RWPE1 (cell line): ENCODE measurements around the gene HCFC1.
A peak's percentile ranks its signal among the peaks of the same experiment; 100 is the strongest.

Experiments used
- CTCF ChIA-PET: fragments of 350-600 bp; sonication (Branson Sonifier 250); formaldehyde crosslinking; extraction: SDS; loops from one replicate; lab custom pipeline; 2021; lab: Yijun Ruan, JAX
- POLR2A ChIA-PET: fragments of 400-600 bp; formaldehyde crosslinking; extraction: SDS; loops from one replicate; lab custom pipeline; 2020; ENCODE audit warnings: antibody characterized with exemption; ENCODE audit not compliant: low non-redundant PET; lab: Yijun Ruan, JAX
- DNase-seq: peaks from one replicate; pipeline ENCODE4 v3.0.0; 2012; ENCODE audit warnings: low spot score
- H3K27ac ChIP-seq: fragments of 450-650 bp; 2 replicates; pipeline ENCODE4 v1.5.1; 2017
- TF ChIP-seq, protein P1 (sequence below): fragments of 450-650 bp; conservative IDR thresholded peaks from 2 replicates; pipeline ENCODE4 v1.5.1; 2017; ENCODE audit warnings: low read depth, mild to moderate bottlenecking

HCFC1 gene

DNA sequence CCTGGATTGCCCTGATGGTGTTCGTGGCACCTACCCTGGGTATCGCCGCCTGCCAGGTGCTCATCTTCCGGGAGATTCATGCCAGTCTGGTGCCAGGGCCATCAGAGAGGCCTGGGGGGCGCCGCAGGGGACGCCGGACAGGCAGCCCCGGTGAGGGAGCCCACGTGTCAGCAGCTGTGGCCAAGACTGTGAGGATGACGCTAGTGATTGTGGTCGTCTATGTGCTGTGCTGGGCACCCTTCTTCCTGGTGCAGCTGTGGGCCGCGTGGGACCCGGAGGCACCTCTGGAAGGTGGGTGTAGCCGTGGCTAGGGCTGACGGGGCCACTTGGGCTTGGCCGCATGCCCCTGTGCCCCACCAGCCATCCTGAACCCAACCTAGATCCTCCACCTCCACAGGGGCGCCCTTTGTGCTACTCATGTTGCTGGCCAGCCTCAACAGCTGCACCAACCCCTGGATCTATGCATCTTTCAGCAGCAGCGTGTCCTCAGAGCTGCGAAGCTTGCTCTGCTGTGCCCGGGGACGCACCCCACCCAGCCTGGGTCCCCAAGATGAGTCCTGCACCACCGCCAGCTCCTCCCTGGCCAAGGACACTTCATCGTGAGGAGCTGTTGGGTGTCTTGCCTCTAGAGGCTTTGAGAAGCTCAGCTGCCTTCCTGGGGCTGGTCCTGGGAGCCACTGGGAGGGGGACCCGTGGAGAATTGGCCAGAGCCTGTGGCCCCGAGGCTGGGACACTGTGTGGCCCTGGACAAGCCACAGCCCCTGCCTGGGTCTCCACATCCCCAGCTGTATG, 65.3 kb downstream of the HCFC1 start:
- POLR2A ChIA-PET: no interaction called here
- CTCF ChIA-PET: interaction anchor here (0.8 kb wide), 1 partner anchor 41 kb away, joined by 3 read pairs; no protein-coding TSS in a partner anchor

DNA sequence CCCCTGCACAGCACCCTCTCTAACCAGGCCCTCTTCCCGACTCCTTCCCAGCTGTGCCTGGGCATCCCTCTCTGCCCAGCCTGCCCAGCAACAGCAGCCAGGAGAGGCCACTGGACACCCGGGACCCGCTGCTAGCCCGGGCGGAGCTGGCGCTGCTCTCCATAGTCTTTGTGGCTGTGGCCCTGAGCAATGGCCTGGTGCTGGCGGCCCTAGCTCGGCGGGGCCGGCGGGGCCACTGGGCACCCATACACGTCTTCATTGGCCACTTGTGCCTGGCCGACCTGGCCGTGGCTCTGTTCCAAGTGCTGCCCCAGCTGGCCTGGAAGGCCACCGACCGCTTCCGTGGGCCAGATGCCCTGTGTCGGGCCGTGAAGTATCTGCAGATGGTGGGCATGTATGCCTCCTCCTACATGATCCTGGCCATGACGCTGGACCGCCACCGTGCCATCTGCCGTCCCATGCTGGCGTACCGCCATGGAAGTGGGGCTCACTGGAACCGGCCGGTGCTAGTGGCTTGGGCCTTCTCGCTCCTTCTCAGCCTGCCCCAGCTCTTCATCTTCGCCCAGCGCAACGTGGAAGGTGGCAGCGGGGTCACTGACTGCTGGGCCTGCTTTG, 66.0 kb downstream of the HCFC1 start:
- POLR2A ChIA-PET: no interaction called here
- H3K27ac ChIP-seq: no peak overlapping the region
- DNase-seq: no peak
- CTCF ChIA-PET: no interaction called here
- TF ChIP-seq, protein P1, sequence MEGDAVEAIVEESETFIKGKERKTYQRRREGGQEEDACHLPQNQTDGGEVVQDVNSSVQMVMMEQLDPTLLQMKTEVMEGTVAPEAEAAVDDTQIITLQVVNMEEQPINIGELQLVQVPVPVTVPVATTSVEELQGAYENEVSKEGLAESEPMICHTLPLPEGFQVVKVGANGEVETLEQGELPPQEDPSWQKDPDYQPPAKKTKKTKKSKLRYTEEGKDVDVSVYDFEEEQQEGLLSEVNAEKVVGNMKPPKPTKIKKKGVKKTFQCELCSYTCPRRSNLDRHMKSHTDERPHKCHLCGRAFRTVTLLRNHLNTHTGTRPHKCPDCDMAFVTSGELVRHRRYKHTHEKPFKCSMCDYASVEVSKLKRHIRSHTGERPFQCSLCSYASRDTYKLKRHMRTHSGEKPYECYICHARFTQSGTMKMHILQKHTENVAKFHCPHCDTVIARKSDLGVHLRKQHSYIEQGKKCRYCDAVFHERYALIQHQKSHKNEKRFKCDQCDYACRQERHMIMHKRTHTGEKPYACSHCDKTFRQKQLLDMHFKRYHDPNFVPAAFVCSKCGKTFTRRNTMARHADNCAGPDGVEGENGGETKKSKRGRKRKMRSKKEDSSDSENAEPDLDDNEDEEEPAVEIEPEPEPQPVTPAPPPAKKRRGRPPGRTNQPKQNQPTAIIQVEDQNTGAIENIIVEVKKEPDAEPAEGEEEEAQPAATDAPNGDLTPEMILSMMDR: no peak

More for the DNA sequence above, 65.3 kb downstream of the HCFC1 start:
- TF ChIP-seq, protein P1: no peak
- DNase-seq: no peak
- H3K27ac ChIP-seq: no peak overlapping the region

DNA sequence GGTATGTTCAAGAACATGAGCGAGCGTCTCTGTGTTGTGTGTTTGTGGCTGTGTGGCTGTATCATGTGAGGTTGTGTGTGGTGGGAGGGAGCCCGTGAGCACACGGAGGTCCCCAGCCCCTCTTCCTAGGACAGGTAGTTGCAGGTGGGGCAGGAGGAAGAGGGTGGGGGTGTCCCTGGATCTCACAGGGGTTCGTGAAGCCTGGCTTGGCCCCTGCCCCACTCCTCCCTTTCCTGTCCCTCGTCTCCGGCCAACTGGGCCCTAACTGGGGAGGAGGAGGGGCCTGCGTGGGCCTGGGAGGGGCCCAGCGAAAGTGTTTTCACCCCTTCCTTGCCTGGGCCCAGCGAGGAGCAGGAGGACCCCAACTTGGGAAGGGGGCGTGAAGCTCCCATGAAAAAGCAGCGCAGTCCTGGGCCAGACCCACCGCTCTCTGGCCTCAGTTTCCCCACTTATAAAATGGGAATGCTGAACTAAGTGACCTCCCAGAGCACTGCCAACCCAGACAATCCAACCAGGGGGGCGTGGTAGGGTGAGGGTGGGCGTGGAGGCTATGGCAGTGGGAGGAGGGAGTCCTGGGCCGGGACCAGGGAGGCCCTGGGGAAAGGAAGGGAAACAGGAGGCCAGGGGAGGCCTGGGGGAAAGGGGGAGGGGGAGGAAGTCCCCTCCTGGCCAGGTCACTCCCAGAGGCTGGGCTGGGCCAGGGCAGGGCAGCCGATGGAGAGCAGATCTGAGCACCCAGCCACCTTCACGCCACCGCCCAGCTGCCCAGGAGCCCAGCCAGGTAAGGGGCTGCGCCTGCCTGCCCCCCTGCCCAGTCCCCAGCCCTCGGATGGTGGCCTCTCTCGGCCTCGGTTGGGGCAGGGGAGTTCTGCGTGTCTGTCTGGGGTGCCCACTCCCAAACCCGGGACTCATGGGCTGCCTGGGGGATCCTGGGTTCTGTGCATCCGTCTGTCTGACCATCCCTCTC, 67.3 kb downstream of the HCFC1 start, which contains the start of gene AVPR2:
AVPR2 (plus strand) TSS at position 683 of the 967 bp plus-strand sequence. CDS start 473 bp downstream, outside the sequence.
- CTCF ChIA-PET: no interaction called here
- POLR2A ChIA-PET: no interaction called here
- peak within 1 kb of the TSS; percentile 22 for H3K27ac ChIP-seq
- DNase-seq: no peak
- TF ChIP-seq, protein P1: no peak

DNA sequence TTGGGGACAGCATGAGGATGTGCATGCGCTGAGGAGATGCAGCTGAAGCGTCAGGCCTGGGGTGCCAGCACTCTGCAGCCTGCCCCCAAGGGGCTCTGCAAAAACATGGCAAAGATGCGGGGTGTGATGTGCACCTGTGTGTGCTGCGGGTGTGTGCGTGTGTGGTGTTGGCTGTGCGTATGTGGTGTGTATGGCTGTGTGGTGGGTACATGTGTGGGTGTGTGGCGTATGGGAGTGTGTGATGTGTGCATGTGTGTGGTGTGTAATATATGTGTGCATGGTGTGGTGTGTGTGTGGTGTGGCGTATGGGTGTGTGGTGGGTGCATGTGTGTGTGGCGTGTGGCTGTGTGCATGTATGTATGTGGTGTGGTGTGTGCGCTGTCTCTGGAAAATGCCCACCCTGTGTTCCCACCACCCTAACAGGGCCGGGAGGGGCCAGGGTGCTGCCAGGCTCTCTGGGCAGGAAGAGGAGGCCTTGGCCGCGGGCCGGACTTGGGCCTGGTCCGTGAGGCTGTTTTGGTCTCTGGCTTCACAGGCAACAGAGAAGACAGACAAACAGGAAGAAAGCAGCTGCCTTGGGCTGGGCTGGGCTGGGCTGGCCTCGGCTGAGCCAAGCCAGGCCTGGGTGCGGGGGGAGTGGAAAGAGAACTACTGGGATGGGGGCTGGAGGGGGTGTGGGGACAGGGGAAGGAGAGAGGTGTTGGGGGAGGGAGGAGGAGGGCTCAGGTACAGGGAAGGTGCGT, 68.2 kb downstream of the HCFC1 start:
- H3K27ac ChIP-seq: peak overlapping the region; percentile 89
- TF ChIP-seq, protein P1: no peak
- CTCF ChIA-PET: no interaction called here
- no peak for DNase-seq
- POLR2A ChIA-PET: no interaction called here

DNA sequence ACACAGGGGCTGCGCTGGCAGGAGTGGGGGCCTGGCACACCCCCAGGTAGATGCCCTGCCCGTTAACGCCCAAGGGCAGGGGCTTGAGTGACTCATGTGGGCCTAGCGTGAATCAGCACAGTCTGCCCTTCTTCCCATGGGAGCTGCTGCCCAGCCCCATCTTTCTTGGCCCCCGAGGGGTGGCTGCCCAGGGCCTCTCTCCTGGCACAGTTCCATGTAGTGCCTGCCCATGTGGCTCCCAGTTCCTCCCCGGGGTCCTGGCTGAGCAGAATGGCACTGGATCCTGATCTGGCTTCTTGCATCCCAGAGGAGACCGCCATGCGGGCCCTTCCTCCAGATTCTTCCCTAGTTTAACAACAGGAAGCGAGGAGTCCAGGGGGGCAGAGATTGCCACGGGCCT, 69.2 kb downstream of the HCFC1 start:
- TF ChIP-seq, protein P1: no peak
- peak overlapping the region; percentile 89 for H3K27ac ChIP-seq
- ChIA-PET CTCF (no interaction called here), POLR2A (no interaction called here)
- no peak for DNase-seq
